CD14-positive monocyte (primary cell): Measurements from ENCODE around the gene KCNJ6. TPM values are rescaled to one million over a fixed set of nuclear protein-coding genes. Genes with fewer than 3 reads are reported as not detected.
A peak's percentile ranks its signal among the peaks of the same experiment; 100 is the strongest.

Source experiments
- DNase-seq, 3 donors: peaks; one replicate each; pipeline ENCODE4 v3.0.0-alpha.2; 2011 to 2022
- H2AFZ ChIP-seq: 2 replicates; pipeline ENCODE4 v1.6.0; 2012; ENCODE audit warnings: mild to moderate bottlenecking, low read depth, low read length, inconsistent platforms; ENCODE audit not compliant: insufficient read depth, poor library complexity, severe bottlenecking
- H3K27ac ChIP-seq, 2 donors: 1 replicate in 1 of 2; 2 replicates in 1 of 2; pipeline ENCODE4 v1.5.1; 2012 to 2013; ENCODE audit warnings: low read length in 2 of 2, control low read depth in 1 of 2, inconsistent platforms in 1 of 2, low read depth in 1 of 2, mild to moderate bottlenecking in 1 of 2
- H3K27me3 ChIP-seq, 2 donors: one replicate each; pipeline versions ENCODE4 v1.6.0 to v1.6.1; 2011 to 2013; ENCODE audit warnings: low read length in 2 of 2; ENCODE audit not compliant: control insufficient read depth in 2 of 2, insufficient read depth in 2 of 2
- H3K36me3 ChIP-seq, 2 donors: replicated peaks in 1 of 2; 1 replicate in 1 of 2; 2 replicates in 1 of 2; pipeline versions ENCODE4 v1.5.1 to v1.6.1; 2012 to 2013; ENCODE audit warnings: low read length in 2 of 2, control low read depth in 1 of 2, inconsistent platforms in 1 of 2, mild to moderate bottlenecking in 1 of 2; ENCODE audit not compliant: insufficient read depth in 2 of 2, control insufficient read depth in 1 of 2
- H3K4me1 ChIP-seq, 2 donors: 1 replicate in 1 of 2; 2 replicates in 1 of 2; pipeline versions ENCODE4 v1.5.1 to v1.6.1; 2012 to 2013; ENCODE audit warnings: low read length in 2 of 2, control low read depth in 1 of 2, inconsistent platforms in 1 of 2, mild to moderate bottlenecking in 1 of 2, moderate library complexity in 1 of 2; ENCODE audit not compliant: insufficient read depth in 2 of 2, control insufficient read depth in 1 of 2
- H3K4me2 ChIP-seq: replicated peaks from 2 replicates; pipeline ENCODE3; 2012; ENCODE audit warnings: low read length, moderate library complexity, mild to moderate bottlenecking; ENCODE audit not compliant: poor library complexity, severe bottlenecking; ENCODE audit errors: extremely low read depth
- H3K4me3 ChIP-seq, 3 experiments: fragments of 200-600 bp in 1 of 3; sonication (generic) in 1 of 3; replicated peaks in 1 of 3; 1 replicate in 2 of 3; 2 replicates in 1 of 3; pipeline ENCODE4 v1.5.1; 2011 to 2013; ENCODE audit warnings: low read length in 3 of 3, mild to moderate bottlenecking in 3 of 3, control low read depth in 2 of 3, low read depth in 2 of 3, inconsistent platforms in 1 of 3, moderate library complexity in 1 of 3
- H3K79me2 ChIP-seq: 2 replicates; pipeline ENCODE4 v1.6.0; 2012; ENCODE audit warnings: mild to moderate bottlenecking, control low read depth, inconsistent platforms, low read length, moderate library complexity; ENCODE audit not compliant: insufficient read depth
- H3K9ac ChIP-seq: 2 replicates; pipeline ENCODE4 v1.6.0; 2017; ENCODE audit warnings: low read length, mild to moderate bottlenecking; ENCODE audit not compliant: insufficient read depth, poor library complexity, severe bottlenecking
- H3K9me3 ChIP-seq, 2 donors: replicated peaks in 1 of 2; 1 replicate in 1 of 2; 2 replicates in 1 of 2; pipeline versions ENCODE4 v1.5.1 to v1.6.1; 2012 to 2013; ENCODE audit warnings: low read length in 2 of 2, control low read depth in 1 of 2; ENCODE audit not compliant: control insufficient read depth in 1 of 2, insufficient read depth in 1 of 2
- H4K20me1 ChIP-seq: 2 replicates; pipeline ENCODE4 v1.6.0; 2012; ENCODE audit warnings: mild to moderate bottlenecking, low read length, control low read depth, moderate library complexity; ENCODE audit not compliant: insufficient read depth
- H3K27ac Mint-ChIP-seq, 7 donors: one replicate each; pipeline ENCODE4 v1.8.0; 2020; ENCODE audit warnings: mild to moderate bottlenecking in 7 of 7, mixed read lengths in 7 of 7, moderate library complexity in 6 of 7, inconsistent platforms in 2 of 7
- H3K27me3 Mint-ChIP-seq, 3 donors: one replicate each; pipeline ENCODE4 v1.8.0; 2021 to 2022; ENCODE audit warnings: low read depth in 3 of 3, mild to moderate bottlenecking in 3 of 3, mixed read lengths in 3 of 3, moderate library complexity in 3 of 3, inconsistent platforms in 1 of 3
- H3K36me3 Mint-ChIP-seq, 2 donors: one replicate each; pipeline ENCODE4 v1.8.0; 2020; ENCODE audit warnings: mixed read lengths in 2 of 2, inconsistent platforms in 1 of 2, mild to moderate bottlenecking in 1 of 2
- H3K4me1 Mint-ChIP-seq: one replicate; pipeline ENCODE4 v1.8.0; 2020; ENCODE audit warnings: mild to moderate bottlenecking, mixed read lengths
- H3K4me3 Mint-ChIP-seq, 2 donors: one replicate each; pipeline ENCODE4 v1.8.0; 2020; ENCODE audit warnings: mild to moderate bottlenecking in 2 of 2, mixed read lengths in 2 of 2, moderate library complexity in 1 of 2
- H3K9me3 Mint-ChIP-seq, 7 donors: one replicate each; pipeline ENCODE4 v1.8.0; 2020 to 2022; ENCODE audit warnings: mixed read lengths in 7 of 7, mild to moderate bottlenecking in 6 of 7, moderate library complexity in 6 of 7, inconsistent platforms in 2 of 7
- CTCF ChIP-seq: fragments of 200-600 bp; IDR thresholded peaks from one replicate; pipeline ENCODE4 v1.8.0; 2022; ENCODE audit warnings: antibody characterized with exemption, mild to moderate bottlenecking
- WGBS: methylation state at CpG from one replicate; pipeline ENCODE4 v1.1.5; 2013; ENCODE audit warnings: missing lambda C conversion rate; ENCODE audit not compliant: insufficient coverage; 5-methylcytosine and 5-hydroxymethylcytosine counted together
- intact Hi-C, 2 donors: fragments of 100-400 bp; cut with micrococcal nuclease; formaldehyde crosslinking; loops; one replicate each; pipeline versions ENCODE4 v1.15.0 to v1.15.1; 2023
- polyA plus RNA-seq, 3 donors: library from polyadenylated mRNA; depleted of rRNA in 1 of 3; unstranded in 2 of 3; stranded (reverse) in 1 of 3; fragments of 300-500 nt in 2 of 3; fragments of >200 nt in 1 of 3; fragmentation: Illumina TruSeq in 2 of 3; gene quantifications; 1 replicate in 2 of 3; 2 replicates in 1 of 3; pipeline ENCODE4 v1.2.3, GENCODE V29; 2012 to 2021

Gene KCNJ6
- polyA plus RNA-seq, 3 donors = not detected

- Histone ChIP-seq H2AFZ (peak overlapping the region; percentile 99), H3K4me1 (peaks cover 25 to 31% of the 10 kb centered on the region in 2 donors), H3K36me3 (no peaks in the 10 kb centered on the region), H3K27ac (peak overlapping the region; percentile 93 to 96), H3K27me3 (no peaks in the 10 kb centered on the region), H3K79me2 (no peaks in the 10 kb centered on the region), H3K4me2 (peak overlapping the region; percentile 89), H3K9ac (peak overlapping the region; percentile 83), H3K9me3 (no peaks in the 10 kb centered on the region), H3K4me3 (peak overlapping the region; percentile 63 to 78 (median 77)), H4K20me1 (no peaks in the 10 kb centered on the region)
- intact Hi-C loops = loop anchor here (2.0 to 10.0 kb wide), 5 partner anchors 100 to 300 kb away; partner anchors contain the start of genes DYRK1A (in 2 of the 2) and VPS26C (in 2 of the 2)
- peak overlapping the region; percentile 97 to 100 (median 99) for H3K27ac Mint-ChIP-seq
- H3K4me1 Mint-ChIP-seq = peaks cover 24% of the 10 kb centered on the region
- H3K4me3 Mint-ChIP-seq = peak overlapping the region; percentile 95 to 96
- no peaks in the 10 kb centered on the region for H3K36me3 Mint-ChIP-seq
- H3K9me3 Mint-ChIP-seq = peaks cover 0 to 5% (median 0%) of the 10 kb centered on the region in 7 donors
- 76% methylated on average over 8 of the region's 12 CpGs for WGBS
- no peak for TF ChIP-seq CTCF
- peaks cover 0 to 6% (median 1%) of the 10 kb centered on the region in 3 donors for H3K27me3 Mint-ChIP-seq
- DNase-seq = peak in 1 of 3 donors; percentile 10
These were observed 351.2 kb downstream of the KCNJ6 start for GRCh38 chr21:37564924-37565529.

GRCh38 chr21:37564341-37564923 is 351.8 kb downstream of the KCNJ6 start:
- peak; percentile 94 to 99 (median 95) for DNase-seq
- Mint-ChIP-seq H3K27me3 (peaks cover 0 to 6% (median 0%) of the 10 kb centered on the region in 3 donors), H3K27ac (peak overlapping the region; percentile 97 to 100 (median 99)), H3K4me3 (peak overlapping the region; percentile 95 to 96), H3K9me3 (peaks cover 0 to 4% (median 0%) of the 10 kb centered on the region in 7 donors), H3K36me3 (no peaks in the 10 kb centered on the region), H3K4me1 (peaks cover 24% of the 10 kb centered on the region)
- Histone ChIP-seq H3K9me3 (no peaks in the 10 kb centered on the region), H3K4me3 (peak overlapping the region; percentile 63 to 78 (median 77)), H3K4me1 (peaks cover 25 to 31% of the 10 kb centered on the region in 2 donors), H3K27ac (peak overlapping the region; percentile 93 to 96), H3K36me3 (no peaks in the 10 kb centered on the region), H3K4me2 (peak overlapping the region; percentile 89), H3K27me3 (no peaks in the 10 kb centered on the region), H3K9ac (peak overlapping the region; percentile 83), H4K20me1 (no peaks in the 10 kb centered on the region), H3K79me2 (no peaks in the 10 kb centered on the region), H2AFZ (peak overlapping the region; percentile 99)
- 0% methylated on average over 4 of the region's 14 CpGs for WGBS
- intact Hi-C loops = loop anchor here (2.0 to 10.0 kb wide), 5 partner anchors 100 to 300 kb away; partner anchors contain the start of genes DYRK1A (in 2 of the 2) and VPS26C (in 2 of the 2)
- TF ChIP-seq CTCF = no peak
